ENCODE measurements around the gene SH2D1A.
"Not testable (repeated sequence)": the region's sequence is repeated elsewhere in the genome, so short reads cannot be mapped to it uniquely, and the experiment has no call there.

The SH2D1A gene

GRCh38 chrX:124346117-124346876 is at the start of gene SH2D1A:
TSS of gene SH2D1A (plus strand) at chrX:124346563. CDS start at chrX:124346643, 80 bp downstream.
- DNase-seq (ENCODE audit: low read depth) = no peak

- not testable (repeated sequence) for DNase-seq (ENCODE audit: low read depth)
Measured at GRCh38 chrX:124299323-124299722, 47.0 kb upstream of the SH2D1A start.

- no peak for DNase-seq (ENCODE audit: low read depth)
Measured at GRCh38 chrX:124300405-124300804, 46.0 kb upstream of the SH2D1A start.

- no peak for DNase-seq (ENCODE audit: low read depth)
Measured at GRCh38 chrX:124307253-124307907, 39.0 kb upstream of the SH2D1A start.

- no peak for DNase-seq (ENCODE audit: low read depth)
Measured at GRCh38 chrX:124325732-124326131, 20.6 kb upstream of the SH2D1A start.

- DNase-seq (ENCODE audit: low read depth) = no peak
Measured at GRCh38 chrX:124328765-124329164, 17.6 kb upstream of the SH2D1A start.

- DNase-seq (ENCODE audit: low read depth) = no peak
Measured at GRCh38 chrX:124332481-124333424, 13.6 kb upstream of the SH2D1A start, which contains the start of gene TEX13D. TSS of gene TEX13D (plus strand) at chrX:124332660. CDS start at chrX:124332918, 258 bp downstream.

- DNase-seq (ENCODE audit: low read depth) = no peak
Measured at GRCh38 chrX:124333862-124334261, 12.5 kb upstream of the SH2D1A start.

- not testable (repeated sequence) for DNase-seq (ENCODE audit: low read depth)
Measured at GRCh38 chrX:124334555-124334954, 11.8 kb upstream of the SH2D1A start.

GRCh38 chrX:124335598-124335997 is 10.8 kb upstream of the SH2D1A start:
- DNase-seq (ENCODE audit: low read depth) = no peak

GRCh38 chrX:124337916-124338315 is 8.4 kb upstream of the SH2D1A start:
- DNase-seq (ENCODE audit: low read depth) = no peak

- DNase-seq (ENCODE audit: low read depth) = no peak
Measured at GRCh38 chrX:124338733-124339514, 7.4 kb upstream of the SH2D1A start.

- no peak for DNase-seq (ENCODE audit: low read depth)
Measured at GRCh38 chrX:124341396-124342132, 4.8 kb upstream of the SH2D1A start.

- no peak for DNase-seq (ENCODE audit: low read depth)
Measured at GRCh38 chrX:124342174-124342867, 4.0 kb upstream of the SH2D1A start.

GRCh38 chrX:124343016-124343415 is 3.3 kb upstream of the SH2D1A start:
- no peak for DNase-seq (ENCODE audit: low read depth)

- DNase-seq (ENCODE audit: low read depth) = no peak
Measured at GRCh38 chrX:124344246-124344645, 2.1 kb upstream of the SH2D1A start.

- DNase-seq (ENCODE audit: low read depth) = no peak
Measured at GRCh38 chrX:124346877-124347241, 496 bp downstream of the SH2D1A start.

- no peak for DNase-seq (ENCODE audit: low read depth)
Measured at GRCh38 chrX:124347242-124347641, 879 bp downstream of the SH2D1A start.

GRCh38 chrX:124348182-124348581 is 1.8 kb downstream of the SH2D1A start:
- no peak for DNase-seq (ENCODE audit: low read depth)

GRCh38 chrX:124348885-124349453 is 2.6 kb downstream of the SH2D1A start:
- DNase-seq (ENCODE audit: low read depth) = no peak
